Chondrocyte (in vitro differentiated cells): ENCODE results near the gene EDC3. TPM values are rescaled to one million over a fixed set of nuclear protein-coding genes. Genes with fewer than 3 reads are reported as not detected.

ENCODE experiments used
- DNase-seq: peaks from one replicate; pipeline ENCODE4 v3.0.0; 2021; ENCODE audit warnings: mixed read lengths, low spot score
- H3K27ac Mint-ChIP-seq: one replicate; pipeline ENCODE4 v1.8.0; 2021; ENCODE audit warnings: mild to moderate bottlenecking, moderate library complexity, mixed read lengths; ENCODE audit not compliant: unreplicated experiment
- H3K27me3 Mint-ChIP-seq: 2 replicates; pipeline ENCODE4 v1.8.0; 2021; ENCODE audit warnings: low read depth, mixed read lengths
- H3K36me3 Mint-ChIP-seq: 2 replicates; pipeline ENCODE4 v1.8.0; 2021; ENCODE audit warnings: low read depth, mixed read lengths
- H3K4me1 Mint-ChIP-seq: 2 replicates; pipeline ENCODE4 v1.8.0; 2021; ENCODE audit warnings: low read depth, mild to moderate bottlenecking, mixed read lengths
- H3K4me3 Mint-ChIP-seq: one replicate; pipeline ENCODE4 v1.8.0; 2021; ENCODE audit warnings: mild to moderate bottlenecking, moderate library complexity, mixed read lengths; ENCODE audit not compliant: unreplicated experiment
- H3K9me3 Mint-ChIP-seq: 2 replicates; pipeline ENCODE4 v1.8.0; 2021; ENCODE audit warnings: low read depth, mixed read lengths
- CTCF ChIP-seq: fragments of 200-600 bp; sonication (generic); IDR thresholded peaks from 2 replicates; pipeline ENCODE4 v1.5.0; 2021; ENCODE audit warnings: antibody characterized with exemption, mild to moderate bottlenecking, moderate library complexity
- total RNA-seq: library from RNA; stranded (reverse); gene quantifications from 3 replicates; pipeline ENCODE4 v1.2.1, GENCODE V29; 2021

EDC3 gene
- total RNA-seq, 1 donor from 2014 or later, result 32.8 TPM

GRCh38 chr15:74611341-74611740, 84.5 kb downstream of the EDC3 start:
- Mint-ChIP-seq H3K27ac (no peak overlapping the region), H3K36me3 (no peaks in the 10 kb centered on the region), H3K9me3 (no peaks in the 10 kb centered on the region), H3K27me3 (peaks cover 14% of the 10 kb centered on the region), H3K4me3 (no peak overlapping the region), H3K4me1 (peaks cover under 1% of the 10 kb centered on the region)
- no peak for DNase-seq
- TF ChIP-seq CTCF, result no peak

GRCh38 chr15:74610302-74610951, 85.4 kb downstream of the EDC3 start:
- no peak overlapping the region for H3K27ac Mint-ChIP-seq
- H3K9me3 Mint-ChIP-seq, result no peaks in the 10 kb centered on the region
- H3K27me3 Mint-ChIP-seq, result peaks cover 14% of the 10 kb centered on the region
- TF ChIP-seq CTCF, result no peak
- DNase-seq, result no peak
- H3K36me3 Mint-ChIP-seq, result no peaks in the 10 kb centered on the region
- H3K4me1 Mint-ChIP-seq, result no peaks in the 10 kb centered on the region
- no peak overlapping the region for H3K4me3 Mint-ChIP-seq

GRCh38 chr15:74609938-74610301, 85.9 kb downstream of the EDC3 start:
- no peak overlapping the region for H3K4me3 Mint-ChIP-seq
- H3K4me1 Mint-ChIP-seq, result no peaks in the 10 kb centered on the region
- H3K36me3 Mint-ChIP-seq, result no peaks in the 10 kb centered on the region
- no peak for TF ChIP-seq CTCF
- H3K27me3 Mint-ChIP-seq, result peaks cover 14% of the 10 kb centered on the region
- no peak overlapping the region for H3K27ac Mint-ChIP-seq
- H3K9me3 Mint-ChIP-seq, result no peaks in the 10 kb centered on the region
- DNase-seq, result no peak

- Mint-ChIP-seq H3K27me3 (peaks cover 14% of the 10 kb centered on the region), H3K4me3 (no peak overlapping the region), H3K27ac (no peak overlapping the region), H3K4me1 (no peaks in the 10 kb centered on the region), H3K36me3 (no peaks in the 10 kb centered on the region), H3K9me3 (no peaks in the 10 kb centered on the region)
- no peak for TF ChIP-seq CTCF
- DNase-seq, result no peak
Observed at GRCh38 chr15:74608786-74609185, 87.0 kb downstream of the EDC3 start.

- Mint-ChIP-seq H3K4me1 (no peaks in the 10 kb centered on the region), H3K4me3 (no peak overlapping the region), H3K36me3 (no peaks in the 10 kb centered on the region), H3K9me3 (no peaks in the 10 kb centered on the region), H3K27ac (no peak overlapping the region), H3K27me3 (peaks cover 14% of the 10 kb centered on the region)
- DNase-seq, result no peak
- no peak for TF ChIP-seq CTCF
Observed at GRCh38 chr15:74605795-74606150, 90.1 kb downstream of the EDC3 start.
